NCI-H774 (cell line): ENCODE measurements around the gene NID1.
"Not testable (repeated sequence)": the region's sequence is repeated elsewhere in the genome, so short reads cannot be mapped to it uniquely, and the experiment has no call there.

Source experiments
- DNase-seq: peaks from one replicate; lab custom pipeline; 2025; lab: John Stamatoyannopoulos, UW

Gene NID1

DNA sequence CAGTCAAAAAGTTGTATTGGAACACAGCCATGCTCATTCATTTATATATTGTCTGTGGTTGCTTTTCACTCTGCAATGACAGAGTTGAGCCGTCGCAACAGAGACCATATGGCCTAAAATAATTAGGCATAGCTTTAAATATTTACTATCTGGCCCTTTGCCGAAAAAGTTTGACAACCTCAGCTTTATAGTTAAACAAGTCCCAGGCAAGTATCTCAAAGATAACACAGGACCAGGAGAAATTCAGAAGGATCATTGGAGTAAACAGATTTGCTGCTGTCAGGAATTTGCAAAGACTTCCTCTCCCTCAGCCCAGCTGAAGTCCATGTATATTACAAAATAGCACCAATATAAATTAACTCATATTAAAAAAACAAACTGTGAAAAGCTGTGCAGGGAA is 34.4 kb downstream of the NID1 start:
- no peak for DNase-seq

DNA sequence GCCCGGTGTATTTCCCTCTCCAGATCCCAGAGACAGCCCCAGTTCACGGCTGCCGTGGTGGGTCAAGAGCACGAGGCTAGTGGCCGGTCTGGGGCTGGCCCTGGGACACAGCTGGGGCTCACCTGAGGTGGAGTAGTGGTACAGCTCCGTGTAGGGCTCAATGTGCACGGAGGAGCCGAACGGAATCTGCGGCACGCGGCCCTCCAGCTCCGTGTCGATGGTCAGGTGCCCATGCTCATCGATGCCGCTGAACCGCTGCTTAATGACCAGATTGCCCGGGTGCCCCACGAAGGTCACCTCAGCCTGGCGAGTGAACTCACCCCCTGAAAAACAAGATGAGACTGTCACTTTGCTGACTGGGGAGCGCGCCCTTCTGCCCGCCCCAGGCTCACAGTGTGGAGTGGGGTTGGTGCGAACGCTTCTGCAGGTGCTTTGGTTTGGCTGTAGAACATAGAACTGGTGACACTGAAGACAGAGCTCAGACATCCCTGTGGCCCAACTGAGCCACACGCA is 35.4 kb downstream of the NID1 start:
- DNase-seq, result no peak

DNA sequence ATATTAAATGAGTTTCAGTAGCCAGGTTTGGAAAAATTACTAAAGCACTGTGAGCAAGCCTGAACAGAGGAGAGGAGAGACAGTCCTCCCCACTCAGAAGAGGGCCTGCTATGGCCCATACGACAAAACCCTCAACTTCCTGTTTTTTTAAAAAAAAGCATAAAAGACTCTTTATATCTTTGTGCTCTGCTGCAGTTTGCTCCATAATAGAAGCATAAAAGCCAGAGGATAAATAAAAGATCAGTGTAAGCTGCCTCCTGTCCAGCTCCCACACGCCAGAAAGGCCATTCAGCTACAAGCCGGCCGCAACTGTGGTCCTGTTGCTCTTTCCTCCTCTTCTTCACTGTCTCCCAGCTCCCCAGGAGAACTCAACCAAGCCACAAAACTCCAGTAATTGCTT is 37.8 kb downstream of the NID1 start:
- no peak for DNase-seq

DNA sequence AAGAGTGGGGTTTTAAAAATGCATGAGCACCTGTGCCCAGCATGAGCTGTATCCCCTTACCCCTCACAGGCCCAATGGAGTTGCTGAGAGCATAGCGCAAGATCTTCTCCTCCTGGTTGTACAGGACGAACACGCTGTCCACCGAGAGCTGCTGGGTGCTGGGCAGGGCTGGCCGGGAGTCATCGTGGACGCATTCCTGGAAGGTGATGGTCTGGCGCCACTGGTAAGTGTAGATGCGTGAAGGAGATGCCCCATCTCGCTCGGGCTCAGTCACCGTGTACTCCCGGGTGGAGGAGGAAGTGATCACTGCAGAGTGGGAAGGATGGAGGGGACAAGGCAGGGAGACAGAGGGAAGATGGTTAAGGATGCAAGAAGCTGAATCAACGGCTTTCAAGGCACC is 39.1 kb downstream of the NID1 start:
- no peak for DNase-seq

DNA sequence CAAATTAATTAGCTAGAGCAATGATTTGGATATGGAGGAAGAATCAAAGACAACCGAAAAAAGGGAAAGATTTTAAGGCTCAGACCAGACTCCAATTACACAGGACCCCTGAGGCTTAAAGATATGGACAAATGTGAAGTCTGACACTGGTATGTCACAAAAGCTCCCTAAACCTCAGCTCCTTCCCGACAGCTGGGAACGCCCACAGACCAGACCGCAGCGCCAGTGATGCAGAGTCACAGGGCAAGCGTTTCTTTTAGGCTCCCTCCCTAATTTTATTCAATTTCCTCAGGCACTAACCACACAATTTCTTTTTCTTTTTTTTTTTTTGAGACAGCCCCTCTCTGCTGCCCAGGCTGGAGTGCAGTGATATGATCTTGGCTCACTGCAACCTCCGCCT is 40.2 kb downstream of the NID1 start:
- no peak for DNase-seq

DNA sequence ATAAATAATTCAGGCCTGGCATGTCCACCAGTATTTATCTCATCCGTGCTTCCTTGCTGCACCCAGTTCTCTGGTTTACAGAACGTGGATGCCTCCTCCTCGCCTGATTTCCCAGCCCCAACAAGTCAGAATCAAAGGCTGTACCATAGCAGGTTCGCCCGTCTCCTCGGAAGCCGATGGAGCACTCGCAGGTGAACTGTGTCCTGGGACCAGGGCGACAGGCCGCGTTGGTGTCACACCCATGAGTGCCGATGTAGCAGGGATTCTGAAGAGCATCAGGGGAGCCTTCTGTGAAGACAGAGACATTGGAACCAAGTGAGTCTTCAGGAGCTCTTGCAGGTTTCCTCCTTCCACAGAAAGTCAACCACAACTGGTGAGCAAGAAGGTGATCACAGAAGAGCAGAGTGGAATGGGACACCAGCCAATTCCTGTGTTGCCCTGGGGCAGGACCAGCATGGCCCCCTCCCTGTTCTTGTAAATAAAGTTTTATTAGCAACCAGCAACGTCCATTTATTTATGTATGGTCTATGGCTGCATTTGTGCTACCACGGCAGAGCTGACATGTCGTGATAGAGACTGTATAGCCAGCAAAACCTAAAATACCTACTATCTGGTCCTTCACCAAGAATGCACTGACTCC is 40.8 kb downstream of the NID1 start:
- DNase-seq, result no peak

DNA sequence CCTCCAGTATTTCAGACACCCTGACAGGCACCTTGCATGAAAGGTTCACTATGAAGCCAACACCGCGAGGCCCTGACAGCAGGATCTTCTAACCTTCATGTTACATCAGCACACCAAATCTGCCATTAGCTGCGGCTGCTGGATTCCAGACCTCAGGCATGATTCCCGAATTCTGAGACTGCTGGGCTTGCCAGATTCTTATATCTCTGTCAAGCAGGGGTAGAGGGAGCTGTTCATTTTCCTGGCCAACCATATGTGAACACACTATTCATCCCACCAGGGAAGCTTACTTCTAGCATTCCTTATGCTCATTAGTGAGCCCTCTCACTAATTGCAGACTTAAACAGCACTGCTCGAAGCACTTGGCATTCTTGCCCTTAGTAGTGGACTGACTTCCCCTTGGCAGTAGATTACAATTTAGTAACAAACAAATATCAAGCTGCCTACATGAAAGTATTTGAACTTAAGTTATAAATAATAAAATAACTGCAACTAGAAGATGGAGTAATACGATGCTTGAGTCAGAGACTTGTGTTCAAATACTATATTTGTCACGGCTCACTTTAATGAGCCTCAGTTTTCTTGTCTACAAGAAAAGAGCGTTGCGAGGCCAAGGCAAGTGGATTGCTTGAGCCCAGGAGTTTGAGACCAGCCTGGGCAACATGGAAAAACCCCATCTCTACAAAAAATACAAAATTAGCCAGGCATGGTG is 43.3 kb downstream of the NID1 start:
- DNase-seq, result no peak

DNA sequence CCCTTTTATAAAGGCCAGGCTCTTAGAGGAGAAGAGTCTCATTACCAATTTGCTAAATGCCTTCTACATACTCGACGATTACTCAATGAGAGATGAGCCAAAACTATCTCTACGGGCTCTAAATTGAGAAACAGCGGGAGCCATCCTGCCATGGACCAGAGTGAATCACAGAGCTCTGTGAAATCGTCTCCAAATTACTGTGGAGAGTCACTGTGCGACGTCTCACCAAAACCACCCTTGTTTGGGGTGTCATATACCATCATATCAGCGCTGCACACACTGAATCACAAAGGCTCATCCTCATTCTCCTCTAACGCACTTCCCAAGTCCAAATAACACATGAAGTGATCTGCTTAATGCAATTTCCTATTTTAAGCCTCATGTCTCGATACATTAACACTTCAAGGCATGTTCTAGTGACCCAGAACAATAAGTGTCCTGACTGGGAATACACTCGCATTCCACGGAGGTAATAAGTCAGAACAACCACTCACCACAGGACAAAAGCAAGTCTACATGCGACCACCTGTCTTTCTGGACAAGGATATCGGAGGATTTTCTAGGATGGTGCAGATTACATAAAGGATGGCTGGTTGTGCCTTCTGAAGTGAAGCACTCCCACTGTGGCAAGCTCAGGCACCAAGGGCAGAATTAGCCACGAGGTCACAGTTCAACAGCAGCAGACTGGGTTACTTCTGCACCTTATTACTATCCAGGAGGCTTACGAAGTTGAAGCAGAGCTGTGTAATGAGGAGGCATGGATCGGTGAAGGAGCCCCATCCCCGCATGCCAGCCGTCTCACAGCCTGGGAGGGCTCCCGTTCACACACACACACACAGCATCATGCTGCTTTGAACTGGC is 44.3 kb downstream of the NID1 start:
- no peak for DNase-seq

DNA sequence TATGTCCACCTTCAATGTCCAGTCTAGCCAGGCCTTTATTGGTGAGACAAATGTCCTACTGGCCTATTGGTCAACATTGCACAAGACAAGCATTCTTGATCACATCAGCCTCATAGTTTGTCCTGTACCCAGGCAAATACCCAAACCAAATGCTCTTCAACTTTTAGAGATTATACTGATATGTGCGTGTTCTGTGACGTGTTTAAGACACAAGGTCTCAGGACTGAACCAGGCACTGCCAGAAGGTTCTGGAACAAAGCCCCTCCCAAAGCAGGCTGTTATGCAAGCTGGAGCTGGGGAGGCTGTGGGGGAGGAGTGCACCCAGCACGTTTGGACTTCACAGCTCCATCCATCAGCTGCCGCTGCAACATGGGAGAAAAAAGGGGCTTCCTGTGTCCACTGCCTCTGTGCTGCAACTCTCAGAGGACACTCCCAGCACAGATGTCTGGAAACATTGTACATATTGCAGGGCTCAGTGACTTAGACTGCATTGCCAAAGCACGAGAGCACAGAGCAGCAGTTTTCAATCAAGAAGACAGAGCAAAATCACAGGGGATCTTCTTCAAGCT is 45.9 kb downstream of the NID1 start:
- DNase-seq, result no peak

DNA sequence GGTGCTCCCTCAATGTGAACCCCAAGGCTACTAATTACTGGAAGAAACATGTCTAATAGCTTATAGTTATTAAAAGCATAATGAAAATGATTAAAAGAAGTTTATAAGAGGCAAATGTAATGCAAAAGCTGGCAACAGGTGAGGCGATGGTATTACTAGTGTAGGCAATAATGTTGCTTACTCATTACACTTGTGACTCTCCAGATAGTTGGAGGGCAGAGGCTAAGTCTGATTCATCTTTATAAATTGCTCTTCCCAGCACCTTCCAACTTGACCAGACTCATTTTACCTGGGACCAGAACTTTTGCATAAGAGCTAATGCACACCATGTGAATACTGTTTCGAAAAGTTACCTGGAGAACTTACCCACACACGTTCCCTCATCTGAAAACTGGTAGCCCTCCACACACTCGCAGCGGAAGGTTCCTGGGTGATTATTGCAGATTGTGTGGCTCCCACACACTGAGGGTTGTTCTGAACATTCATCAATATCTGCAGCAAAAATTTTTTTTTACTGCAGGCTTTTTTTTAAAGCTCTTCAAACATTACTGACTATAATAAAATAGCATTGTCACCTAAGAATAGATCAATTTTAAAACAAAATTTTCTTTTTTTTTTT is 48.0 kb downstream of the NID1 start:
- DNase-seq, result no peak

DNA sequence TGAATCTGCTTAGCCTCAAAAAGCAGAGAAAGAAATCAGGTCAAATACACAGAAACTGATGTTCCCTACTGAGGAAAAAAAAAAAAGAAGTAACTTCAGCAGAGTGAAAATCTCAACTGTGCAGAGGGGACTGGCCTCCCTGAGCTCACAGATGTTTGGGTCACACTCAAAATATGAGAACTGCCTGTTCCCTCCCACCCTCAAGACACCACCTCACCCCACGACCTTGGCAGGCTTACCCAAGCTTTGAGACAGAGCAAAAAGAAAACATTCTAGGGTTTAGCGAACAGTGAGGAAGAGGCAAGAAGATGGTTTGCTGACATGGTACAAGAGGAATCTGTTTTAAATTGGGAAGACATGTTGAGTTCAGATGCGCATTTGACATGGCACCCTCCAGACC is 48.8 kb downstream of the NID1 start:
- DNase-seq, result no peak

DNA sequence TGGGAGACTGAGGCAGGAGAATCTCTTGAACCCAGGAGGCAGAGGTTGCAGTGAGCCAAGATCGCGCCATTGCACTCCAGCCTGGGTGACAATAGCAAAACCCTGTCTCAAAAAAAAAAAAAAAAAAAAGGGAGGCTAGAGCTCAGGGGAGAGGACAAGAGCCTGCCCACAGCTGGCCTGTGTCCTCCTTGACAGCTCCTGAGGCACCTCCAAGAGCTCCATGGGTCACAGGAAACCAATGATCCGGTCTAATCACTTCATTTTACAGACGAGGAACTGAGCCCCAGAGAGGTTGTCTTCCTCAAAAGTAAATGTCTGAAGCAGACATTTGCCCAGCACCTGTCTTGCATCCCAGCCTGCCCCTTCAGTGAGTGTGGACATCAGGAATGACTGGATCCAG is 49.4 kb downstream of the NID1 start:
- no peak for DNase-seq

DNA sequence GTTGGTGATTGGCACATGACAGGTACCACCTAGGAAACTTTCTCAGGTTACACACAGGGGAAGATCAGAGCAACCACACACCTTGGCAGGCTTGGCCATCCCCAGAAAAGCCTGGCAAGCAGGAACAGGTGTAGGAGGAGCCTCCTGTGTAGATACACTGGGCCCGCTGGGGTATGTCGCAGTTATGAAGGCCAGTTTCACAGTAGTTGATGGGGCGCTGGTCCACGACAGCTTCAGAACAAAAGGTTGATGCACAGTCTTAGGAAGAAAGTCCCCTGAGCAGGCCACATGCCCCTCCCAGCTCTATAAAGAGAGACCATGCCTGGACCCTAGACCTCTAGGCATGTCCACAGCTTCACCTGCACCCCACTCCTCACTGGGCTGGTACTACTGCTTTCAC is 51.6 kb downstream of the NID1 start:
- DNase-seq, result no peak

DNA sequence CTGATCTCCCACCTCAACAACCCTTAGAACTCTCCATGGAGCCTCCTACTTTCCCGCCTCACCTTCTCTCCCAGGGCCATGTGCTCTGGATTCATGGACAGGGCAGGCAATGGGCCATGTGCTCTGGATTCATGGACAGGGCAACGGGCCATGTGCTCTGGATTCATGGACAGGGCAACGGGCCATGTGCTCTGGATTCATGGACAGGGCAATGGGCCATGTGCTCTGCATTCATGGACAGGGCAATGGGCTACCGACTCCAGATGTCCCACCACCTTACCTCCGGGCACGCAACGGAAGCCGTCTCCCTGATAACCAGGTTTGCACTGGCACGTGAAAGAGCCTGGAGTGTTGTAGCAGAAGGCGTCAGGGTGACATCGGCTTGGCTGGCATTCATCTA is 53.2 kb downstream of the NID1 start:
- no peak for DNase-seq

DNA sequence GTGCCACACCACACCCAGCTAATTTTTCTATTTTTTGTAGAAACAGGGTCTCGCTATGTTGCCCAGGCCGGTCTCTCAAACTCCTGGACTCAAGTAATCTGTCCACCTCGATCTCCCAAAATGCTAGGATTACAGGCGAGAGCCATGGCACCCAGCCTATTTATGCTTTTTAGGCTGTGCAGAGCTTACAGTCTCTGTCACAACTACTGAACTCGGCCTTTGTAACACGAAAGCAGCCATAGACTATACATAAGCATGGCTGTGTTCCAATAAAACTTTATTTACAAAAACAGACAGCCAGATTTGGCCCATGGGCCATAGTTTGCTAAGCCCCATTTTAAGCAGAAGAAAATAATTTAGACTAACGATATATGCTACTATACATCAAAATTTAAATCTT is 54.4 kb downstream of the NID1 start:
- DNase-seq, result no peak

DNA sequence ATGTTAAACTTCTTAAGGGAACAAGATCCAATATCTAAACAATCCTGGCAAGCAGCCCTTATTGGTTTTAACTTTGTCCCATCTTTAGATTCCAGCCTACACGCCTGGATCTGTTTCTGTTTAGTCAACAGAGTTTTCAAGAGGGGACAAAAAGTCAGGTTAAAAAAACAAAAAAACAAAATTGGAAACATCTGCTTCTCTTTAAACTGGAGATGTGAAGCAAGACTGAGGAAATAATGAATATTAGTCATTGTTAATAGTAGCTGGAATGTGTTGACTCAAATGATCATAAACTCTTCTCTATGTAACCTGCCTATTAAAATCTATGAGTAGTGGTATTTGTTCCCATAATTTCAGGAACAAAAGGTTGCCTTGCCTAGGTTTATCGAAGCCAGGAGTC is 55.0 kb downstream of the NID1 start:
- DNase-seq, result no peak

DNA sequence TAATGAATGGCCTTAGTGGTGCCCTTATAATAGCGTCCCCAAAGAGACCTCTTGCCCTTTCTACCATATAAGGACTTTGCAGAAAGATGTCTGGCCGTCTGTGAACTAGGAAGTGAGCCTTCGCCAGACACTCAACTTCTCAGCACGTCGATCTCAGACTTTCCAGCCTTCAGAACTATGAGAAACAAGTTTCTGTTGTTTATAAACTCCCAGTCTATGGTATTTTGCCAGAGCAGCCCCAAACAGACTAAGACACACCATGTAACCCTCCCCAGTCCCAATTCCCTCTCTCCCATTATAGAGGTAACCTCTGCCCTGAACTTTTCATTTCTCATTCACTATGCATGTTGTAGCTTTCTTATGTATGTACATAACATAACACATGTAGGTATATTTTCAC is 55.7 kb downstream of the NID1 start:
- no peak for DNase-seq

DNA sequence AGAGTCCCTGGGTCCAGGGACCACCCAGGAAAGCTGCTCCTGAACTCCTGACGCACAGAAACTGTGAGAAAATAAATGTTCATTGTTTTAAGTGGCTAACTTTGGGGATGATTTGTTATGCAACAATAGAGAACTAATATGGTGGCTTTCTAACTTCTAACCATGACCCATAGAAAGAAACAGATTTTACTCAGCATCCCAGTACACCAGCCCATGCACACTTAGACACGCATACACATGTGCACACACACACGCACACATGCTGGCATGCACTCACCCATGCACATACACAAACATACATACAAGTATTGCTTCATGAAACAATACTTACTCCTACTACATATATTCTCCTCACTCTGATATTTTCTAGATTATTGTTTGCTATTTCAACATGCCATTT is 57.1 kb downstream of the NID1 start:
- DNase-seq, result no peak

DNA sequence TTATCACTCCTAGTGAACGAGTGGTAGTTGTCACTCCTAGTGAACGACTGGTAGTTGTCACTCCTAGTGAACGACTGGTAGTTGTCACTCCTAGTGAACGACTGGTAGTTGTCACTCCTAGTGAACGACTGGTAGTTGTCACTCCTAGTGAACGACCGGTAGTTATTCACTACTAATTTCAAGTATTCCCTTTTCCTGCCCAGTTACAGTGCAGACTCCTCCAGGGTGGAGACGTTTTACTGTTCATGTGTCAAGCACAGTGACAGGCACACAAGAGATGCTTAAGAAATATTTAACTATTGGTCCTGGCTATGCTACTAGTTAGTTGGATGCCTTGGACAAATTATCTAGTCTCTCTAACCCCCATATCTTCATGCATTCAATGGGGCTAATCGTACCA is 61.8 kb downstream of the NID1 start:
- not testable (repeated sequence) for DNase-seq

DNA sequence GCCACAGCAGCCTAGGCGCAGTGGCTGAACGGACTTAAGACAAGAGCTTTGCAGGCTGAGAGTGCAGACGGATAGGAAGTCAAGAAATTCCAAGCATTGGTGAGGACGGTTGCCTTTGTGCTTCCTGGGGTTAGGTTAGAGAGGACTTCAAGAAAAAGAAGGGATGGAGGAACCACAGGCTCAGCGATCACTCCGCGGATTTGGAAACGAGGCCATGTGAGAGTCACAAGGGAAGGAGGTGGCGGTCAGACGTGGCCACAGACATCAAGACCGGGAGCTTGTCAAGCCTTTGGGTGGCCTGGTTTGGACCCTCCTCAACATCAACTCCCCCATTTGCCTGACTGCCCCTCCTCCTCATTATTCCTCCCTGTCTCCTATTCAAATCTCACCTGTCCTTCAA is 62.3 kb downstream of the NID1 start:
- no peak for DNase-seq

DNA sequence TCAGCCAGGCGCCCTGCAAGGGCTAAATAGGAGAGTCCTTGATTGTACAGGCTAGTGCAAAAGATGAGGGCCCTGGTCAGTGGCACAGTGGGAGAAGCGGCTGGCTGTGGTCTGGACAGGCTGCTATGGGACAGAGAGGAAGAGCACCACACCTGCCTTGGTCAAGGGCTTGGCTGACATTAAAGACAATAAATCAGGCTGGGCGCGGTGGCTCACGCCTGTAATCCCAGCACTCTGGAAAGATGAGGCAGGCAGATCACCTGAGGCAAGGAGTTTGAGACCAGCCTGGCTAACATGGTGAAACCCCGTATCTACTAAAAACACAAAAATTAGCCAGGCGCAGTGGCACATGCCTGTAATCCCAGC is 62.9 kb downstream of the NID1 start:
- DNase-seq, result no peak

DNA sequence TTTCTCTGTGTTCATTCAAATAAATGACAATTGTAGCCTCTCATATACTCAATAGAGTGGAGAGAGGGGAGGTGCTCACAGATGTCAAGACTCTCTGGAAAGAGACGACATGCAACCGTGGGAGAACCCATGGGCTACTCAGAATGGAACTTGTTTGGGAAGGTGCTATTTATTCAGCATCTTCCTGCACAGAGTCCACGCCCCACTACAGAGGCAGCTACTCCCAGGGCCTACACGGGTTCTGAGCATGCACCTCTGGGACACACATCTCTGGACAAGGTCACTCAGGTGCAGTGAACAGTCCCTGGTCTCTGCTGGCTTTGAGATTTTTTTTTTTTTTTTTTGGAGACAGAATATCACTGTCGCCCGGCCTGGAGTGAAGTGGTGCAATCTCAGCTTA is 64.1 kb downstream of the NID1 start:
- DNase-seq, result no peak
